M059J (cell line): ENCODE data around the gene HACD2. TPM values are rescaled to one million over a fixed set of nuclear protein-coding genes. Genes with fewer than 3 reads are reported as not detected.
A peak's percentile ranks its signal among the peaks of the same experiment; 100 is the strongest.

Experiments used
- DNase-seq: peaks from one replicate; pipeline ENCODE4 v3.0.0-alpha.2; 2012; ENCODE audit warnings: low read depth
- total RNA-seq: library from RNA; depleted of rRNA; stranded (reverse); fragments of >200 nt; shearing (Covaris generic); gene quantifications from 2 replicates; pipeline ENCODE4 v1.2.3, GENCODE V29; 2014

HACD2 gene
- total RNA-seq, 1 experiment from 2014 or later, result 63.9 TPM

DNA sequence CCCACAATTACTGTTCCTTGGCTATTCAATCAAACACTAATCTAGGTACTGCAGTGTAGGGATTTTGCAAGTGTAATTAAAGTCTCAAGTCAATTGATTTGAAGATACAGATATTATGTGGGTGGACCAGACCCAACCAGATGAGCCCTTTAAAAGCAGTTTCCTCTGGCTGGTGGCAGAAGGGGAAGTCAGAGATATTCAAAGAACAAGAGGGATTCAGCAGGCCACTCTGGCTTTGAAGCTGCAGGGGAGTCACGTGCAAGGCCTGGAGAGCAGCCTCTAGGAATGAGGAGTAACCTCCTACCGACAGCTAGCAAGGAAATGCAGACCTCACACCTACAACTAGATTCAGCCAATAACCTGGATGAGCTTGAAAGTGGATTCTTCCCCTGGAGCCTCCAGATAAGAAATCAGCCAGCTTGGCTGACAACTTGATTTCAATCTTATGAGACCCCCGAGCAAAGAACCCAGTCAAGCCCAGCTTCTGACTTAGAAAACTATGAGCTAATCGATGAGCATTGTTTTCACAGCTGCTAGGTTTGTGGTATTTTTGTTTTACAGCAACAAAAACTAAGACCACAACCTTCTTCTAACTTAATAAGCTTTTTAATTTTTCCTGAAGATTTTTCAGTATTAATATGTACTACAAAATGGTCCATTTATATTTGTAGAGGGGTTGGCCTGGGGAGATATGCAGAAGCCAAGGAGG lies 13.4 kb downstream of the HACD2 start:
- no peak for DNase-seq

DNA sequence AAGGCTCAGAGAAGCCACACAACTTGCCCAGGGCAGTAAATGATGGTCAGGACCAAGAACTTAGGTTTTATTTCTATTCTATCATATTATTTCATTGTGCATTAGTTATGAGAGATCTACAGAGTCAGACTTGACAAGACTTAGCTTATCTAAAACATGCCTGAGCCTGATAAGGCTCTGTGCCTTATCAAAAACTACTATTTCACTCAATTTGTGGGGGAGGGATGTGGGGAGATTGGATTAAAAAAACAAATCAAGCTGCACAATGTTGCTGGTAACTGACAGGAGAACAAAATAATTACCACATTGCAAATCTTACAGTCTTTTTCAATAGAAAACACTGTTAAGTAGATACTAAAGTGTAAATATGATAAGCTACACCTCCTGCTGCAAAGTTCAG lies 16.0 kb downstream of the HACD2 start:
- no peak for DNase-seq

DNA sequence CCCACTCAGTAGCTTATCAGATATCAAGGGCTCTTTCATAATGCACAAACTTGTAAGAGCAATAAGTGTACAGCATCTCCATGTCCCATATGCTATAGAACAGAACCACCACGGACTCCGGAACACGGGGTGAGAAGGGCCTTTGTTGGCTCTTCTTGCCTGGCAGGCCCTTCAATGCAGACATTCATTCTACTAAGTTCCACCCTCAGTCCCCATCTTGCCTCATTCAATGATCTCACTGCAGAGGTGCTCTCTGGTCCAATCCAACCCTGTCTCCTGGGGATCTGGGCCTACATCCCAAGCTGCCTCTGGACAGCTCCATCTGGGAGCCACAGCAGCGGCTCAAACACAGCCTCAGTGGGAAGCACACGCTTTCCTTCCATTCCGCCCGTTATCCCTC lies 16.8 kb downstream of the HACD2 start:
- DNase-seq, result no peak

- no peak for DNase-seq
These were observed 20.8 kb downstream of the HACD2 start for GRCh38 chr3:123564056-123564455.

DNA sequence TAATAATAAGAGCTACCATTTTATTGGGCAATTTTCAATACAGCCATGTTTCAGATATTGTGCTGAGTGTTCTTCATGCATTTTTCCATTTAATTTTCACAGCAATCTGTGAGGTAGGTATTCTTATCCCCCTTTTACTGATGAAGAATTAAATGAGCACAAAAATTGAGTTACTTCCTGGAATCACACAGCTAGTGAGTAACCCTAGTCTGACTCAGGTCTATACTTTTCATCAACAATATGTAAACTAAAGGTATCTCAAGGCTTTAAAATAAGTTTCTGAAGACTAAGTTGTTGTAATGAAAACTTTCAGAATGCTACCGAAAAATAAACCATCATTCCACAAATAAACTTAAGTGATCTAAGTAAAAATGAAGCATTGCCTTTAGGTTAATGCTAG lies 22.3 kb downstream of the HACD2 start:
- no peak for DNase-seq

GRCh38 chr3:123561188-123561587 lies 23.7 kb downstream of the HACD2 start:
- no peak for DNase-seq

DNA sequence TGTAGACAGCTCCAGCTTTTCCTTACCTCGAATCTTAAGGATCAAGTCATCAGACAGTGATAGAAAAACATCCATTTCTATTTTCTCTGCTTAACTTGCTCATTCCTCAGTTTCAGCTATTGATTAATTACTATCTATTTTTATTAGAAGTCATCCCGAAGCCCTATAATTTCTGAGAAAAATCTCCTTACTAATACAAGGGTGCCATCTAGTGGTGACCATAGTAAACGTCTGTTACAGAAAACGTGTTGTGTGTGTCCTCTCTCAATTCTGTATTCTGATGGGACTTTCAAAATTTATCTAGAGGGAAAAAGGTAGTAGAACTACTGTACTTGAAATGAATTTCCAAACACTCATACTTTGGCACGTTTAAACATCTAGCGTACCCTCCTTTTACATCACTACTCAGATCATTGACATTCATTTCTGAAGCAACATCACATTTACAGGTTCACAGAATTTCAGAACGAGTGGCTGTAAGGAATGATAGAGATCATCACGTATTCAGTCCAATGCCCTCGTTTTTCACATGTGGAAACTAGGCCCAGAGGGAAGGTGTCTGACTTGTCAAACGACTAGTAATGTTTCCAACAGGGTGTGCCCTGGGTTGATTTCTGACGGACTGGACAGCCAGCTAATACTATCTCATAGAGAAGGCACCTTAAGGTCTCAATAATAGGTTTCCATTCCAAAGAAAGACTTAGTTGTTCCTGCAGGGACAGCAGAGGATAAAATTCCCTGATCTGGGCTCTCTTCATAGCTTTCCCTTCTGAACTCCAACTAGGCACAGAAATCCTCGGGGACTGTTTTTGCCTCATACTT lies 25.6 kb downstream of the HACD2 start:
- peak; percentile 52 for DNase-seq

DNA sequence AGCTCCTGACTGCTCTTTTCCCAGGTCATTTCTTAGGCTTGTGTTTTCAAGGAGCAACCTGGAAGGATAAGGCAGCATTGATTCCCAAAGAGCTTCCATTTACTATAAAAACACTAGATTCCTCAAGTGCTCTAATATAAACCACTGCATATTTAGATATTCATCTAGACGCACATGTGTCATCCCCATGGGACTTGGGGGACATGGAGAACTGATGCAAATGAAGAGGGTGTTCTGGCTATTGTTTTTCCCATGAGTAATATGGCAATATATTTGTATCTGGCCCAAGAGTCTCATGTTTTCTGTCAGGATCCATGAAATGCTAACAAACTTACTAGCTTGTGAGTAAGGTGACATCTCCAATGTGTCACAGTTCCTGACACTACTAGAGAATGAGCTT lies 31.3 kb downstream of the HACD2 start:
- no peak for DNase-seq

DNA sequence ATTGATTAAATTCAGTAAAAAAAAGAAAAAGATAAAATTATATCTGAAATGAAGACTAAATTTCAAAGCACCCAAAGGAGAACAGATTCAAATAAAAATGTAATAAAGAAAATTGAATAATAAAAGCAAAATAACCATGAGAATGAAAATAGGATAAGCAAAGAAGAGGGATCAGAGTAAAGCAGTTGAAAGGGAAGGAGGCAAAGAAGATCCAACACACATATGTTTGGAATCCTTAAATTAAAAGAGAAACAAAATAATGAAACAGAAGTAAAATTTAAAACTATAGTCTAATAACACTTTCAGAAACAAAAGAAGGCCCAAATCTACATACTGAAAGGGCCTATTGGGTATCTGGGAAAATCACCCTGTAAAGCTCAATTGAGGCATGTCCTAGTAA lies 32.1 kb downstream of the HACD2 start:
- no peak for DNase-seq

DNA sequence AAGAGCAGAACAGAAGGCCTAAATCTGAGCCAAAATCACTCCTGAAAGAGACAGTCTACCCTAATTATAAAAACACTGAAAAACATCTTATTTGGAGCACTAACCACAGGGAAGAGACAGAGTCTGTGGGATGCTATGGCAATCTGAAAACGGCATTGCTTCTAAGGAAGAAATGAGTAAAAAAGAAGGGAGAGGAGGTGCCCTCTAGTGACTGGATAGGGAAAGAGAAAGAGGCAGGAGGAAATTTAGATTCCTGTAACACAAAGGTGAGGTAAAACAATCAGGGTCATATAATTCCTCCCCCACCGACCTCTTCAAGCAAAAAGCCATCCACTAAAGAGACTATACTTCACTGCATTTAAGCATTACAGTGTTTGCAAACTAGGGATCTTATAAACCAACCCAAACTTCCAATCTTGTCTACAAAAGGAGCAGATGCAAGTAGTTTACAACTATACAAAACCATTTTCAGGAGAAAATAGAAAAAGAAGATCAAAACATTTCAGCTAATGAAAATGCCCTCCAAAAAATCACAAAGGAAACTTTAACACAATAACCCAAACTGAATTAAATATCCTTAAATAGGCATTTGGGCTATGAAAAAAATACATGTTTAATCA lies 32.6 kb downstream of the HACD2 start:
- DNase-seq, result no peak

DNA sequence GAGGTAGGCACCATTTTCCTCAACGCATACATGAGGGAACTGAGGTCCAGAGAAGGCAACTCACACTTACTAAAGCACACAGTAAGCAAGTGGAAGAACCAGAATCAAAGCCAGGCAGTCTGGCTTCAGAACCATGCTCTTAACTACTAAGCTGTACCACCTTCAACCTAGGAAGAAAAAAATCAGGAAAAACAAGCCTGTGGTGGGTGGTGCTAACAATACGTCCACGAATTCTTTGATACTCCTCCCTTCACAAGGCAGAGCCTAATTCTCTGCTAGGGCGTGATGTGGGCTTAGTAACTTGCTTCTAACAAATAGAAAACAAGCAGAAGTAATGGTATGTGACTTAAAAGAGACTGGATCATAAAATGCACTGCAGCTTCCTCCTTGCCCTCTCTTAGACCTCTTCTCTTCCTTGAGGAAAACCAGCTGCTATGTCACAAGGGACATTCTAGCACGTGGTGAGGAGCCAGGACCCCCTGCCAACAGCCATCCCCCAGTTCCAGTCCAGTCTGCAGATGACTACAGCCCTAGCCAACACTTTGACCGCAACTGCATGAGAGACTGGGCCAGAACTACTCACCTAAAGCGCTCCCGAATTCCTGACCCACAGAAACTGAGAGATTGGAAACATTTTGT lies 36.9 kb downstream of the HACD2 start:
- no peak for DNase-seq

GRCh38 chr3:123546133-123546755 lies 38.6 kb downstream of the HACD2 start:
- peak; percentile 39 for DNase-seq

- no peak for DNase-seq
These were observed 40.9 kb downstream of the HACD2 start for GRCh38 chr3:123543950-123544349.

GRCh38 chr3:123540285-123540684 lies 44.6 kb downstream of the HACD2 start:
- DNase-seq, result peak; percentile 22

DNA sequence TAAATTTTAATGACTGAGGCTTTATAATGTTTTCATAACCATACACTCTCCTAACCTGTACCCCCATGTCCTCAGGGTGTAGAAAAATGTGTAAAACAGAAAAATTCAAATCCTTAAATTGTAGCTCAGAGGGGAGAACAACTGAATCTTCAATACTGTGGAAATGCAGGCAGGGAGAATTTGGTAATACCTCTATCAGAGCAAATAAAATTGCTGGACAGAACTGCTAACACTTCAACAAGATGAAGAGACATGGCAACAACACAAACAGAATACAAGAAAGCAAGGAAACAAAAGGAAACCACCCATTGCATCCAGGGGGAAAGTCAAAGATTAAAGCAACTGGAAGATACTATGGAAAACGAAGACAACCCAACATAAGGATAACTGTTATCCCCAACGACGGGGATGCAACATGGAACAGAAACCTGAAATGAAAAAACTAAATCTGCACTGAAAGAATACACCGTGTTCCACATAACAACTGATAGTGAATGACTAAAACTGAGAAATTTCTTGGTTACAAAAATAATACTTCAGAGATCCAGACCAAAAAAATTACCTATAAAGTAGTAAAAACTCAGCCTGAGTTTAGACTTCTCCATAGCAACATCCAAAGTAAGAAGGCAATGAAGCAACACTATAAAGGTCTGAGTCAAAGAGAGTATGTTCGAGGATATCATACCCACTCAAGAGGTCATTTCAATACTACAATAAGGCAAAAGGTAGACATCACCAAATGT lies 48.5 kb downstream of the HACD2 start:
- DNase-seq, result no peak

- DNase-seq, result peak; percentile 83
These were observed 49.3 kb downstream of the HACD2 start for GRCh38 chr3:123535580-123535979.

DNA sequence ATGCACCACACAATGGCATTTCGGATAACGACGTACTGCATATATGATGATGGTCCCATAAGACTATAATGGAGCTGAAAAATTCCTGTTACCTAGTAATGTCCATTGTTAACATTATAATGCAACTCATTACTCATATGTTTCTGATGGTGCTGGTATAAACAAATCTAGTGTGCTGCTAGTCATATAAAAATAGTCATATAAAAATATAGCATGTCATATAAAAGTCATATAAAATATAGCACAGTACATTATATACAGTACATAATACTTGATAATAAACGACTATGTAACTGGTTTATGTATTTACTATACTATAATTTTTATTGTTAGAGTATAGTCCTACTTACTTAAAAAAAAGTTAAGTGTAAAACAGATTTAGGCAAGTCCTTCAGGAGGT lies 50.6 kb downstream of the HACD2 start:
- DNase-seq, result no peak

- DNase-seq, result no peak
These were observed 51.2 kb downstream of the HACD2 start for GRCh38 chr3:123533554-123534159.

- no peak for DNase-seq
These were observed 56.7 kb downstream of the HACD2 start for GRCh38 chr3:123528130-123528529.

DNA sequence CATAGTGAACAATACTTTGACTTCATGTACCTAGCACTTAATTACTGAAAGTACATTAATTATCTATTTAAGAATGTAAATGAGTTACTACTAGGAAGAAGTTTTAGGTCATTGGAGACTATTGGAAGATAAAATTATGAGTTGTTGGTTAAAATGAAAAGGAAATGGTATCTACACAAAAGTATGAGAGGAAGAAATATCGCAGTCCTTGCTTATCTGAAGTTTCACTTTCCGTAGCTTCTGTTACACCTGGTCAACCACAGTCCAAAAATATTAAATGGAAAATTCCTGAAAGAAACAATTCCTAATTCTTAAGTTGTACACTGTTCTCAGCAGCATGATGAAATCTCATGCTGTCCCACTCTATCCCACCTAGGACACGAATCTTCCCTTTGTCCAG lies 57.8 kb downstream of the HACD2 start:
- no peak for DNase-seq

DNA sequence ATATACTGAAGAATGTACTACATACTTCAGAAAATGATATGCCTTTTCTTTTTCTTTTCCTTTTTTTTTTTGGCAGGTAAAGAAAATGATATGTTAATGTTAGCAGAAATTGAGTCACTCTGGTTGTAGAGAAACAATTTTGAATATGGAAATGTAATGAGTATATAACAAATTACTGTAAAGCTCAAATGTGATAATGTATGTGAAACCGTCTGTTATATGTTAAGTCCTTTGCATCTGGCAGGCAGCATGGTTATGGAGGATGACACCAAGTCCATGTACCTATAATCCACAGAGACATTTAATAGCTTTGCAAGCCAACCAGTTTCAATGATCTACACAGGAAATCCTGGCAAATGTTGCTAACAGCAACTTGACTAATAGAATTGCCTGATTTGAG lies 58.4 kb downstream of the HACD2 start:
- no peak for DNase-seq
